H1 (cell line): ENCODE data around the gene FBXL16. TPM values are rescaled to one million over a fixed set of nuclear protein-coding genes. Genes with fewer than 3 reads are reported as not detected.

ENCODE experiments used
- CREB1 ChIP-seq: IDR thresholded peaks from 2 replicates; pipeline ENCODE4 v1.6.1; 2012; ENCODE audit warnings: inconsistent platforms
- NANOG ChIP-seq: IDR thresholded peaks from 2 replicates; pipeline ENCODE4 v1.6.1; 2011; ENCODE audit warnings: low read length, low read depth, mild to moderate bottlenecking, inconsistent platforms; ENCODE audit not compliant: insufficient read depth, poor library complexity, severe bottlenecking
- RAD21 ChIP-seq, 2 experiments: IDR thresholded peaks in 1 of 2; conservative IDR thresholded peaks in 1 of 2; 2 replicates each; pipeline ENCODE4 v1.6.1; 2011; ENCODE audit warnings: low read depth in 2 of 2, low read length in 2 of 2, improper control_type of control experiment in 1 of 2, inconsistent platforms in 1 of 2, mild to moderate bottlenecking in 1 of 2, moderate library complexity in 1 of 2
- RXRA ChIP-seq: IDR thresholded peaks from 2 replicates; pipeline ENCODE4 v1.6.1; 2011; ENCODE audit warnings: low read depth, mild to moderate bottlenecking, low read length, moderate library complexity; ENCODE audit not compliant: insufficient read depth
- SP4 ChIP-seq: IDR thresholded peaks from 2 replicates; pipeline ENCODE4 v1.6.1; 2012; ENCODE audit warnings: low read length, inconsistent platforms
- TAF1 ChIP-seq: IDR thresholded peaks from 2 replicates; pipeline ENCODE4 v1.6.1; 2011; ENCODE audit warnings: mild to moderate bottlenecking, low read depth, low read length
- polyA plus RNA-seq, 7 experiments: library from polyadenylated mRNA; depleted of rRNA in 3 of 7; stranded (reverse) in 5 of 7; unstranded in 2 of 7; fragments of >200 nt in 5 of 7; fragments of 200-250 nt in 2 of 7; gene quantifications; 1 replicate in 5 of 7; 2 replicates in 1 of 7; 4 replicates in 1 of 7; pipeline versions ENCODE4 v1.2.1 to v1.2.3, GENCODE V29; 2011 to 2013; ENCODE audit warnings: missing spikeins in 2 of 7, mixed read lengths in 2 of 7
- total RNA-seq: library from RNA; stranded (reverse); fragmentation: NEBNext Ultra II Directional; extraction: Animal tissue kit (Norgen Biotek cat#: 25700); gene quantifications from 2 replicates; pipeline ENCODE4 v1.2.1, GENCODE V29; 2021

Gene FBXL16
- total and polyA plus RNA-seq, 2 of the 8 experiments (the other 6 are each of a cell fraction or from before 2014, with no cell fraction given): 12.5 to 12.8 TPM

DNA sequence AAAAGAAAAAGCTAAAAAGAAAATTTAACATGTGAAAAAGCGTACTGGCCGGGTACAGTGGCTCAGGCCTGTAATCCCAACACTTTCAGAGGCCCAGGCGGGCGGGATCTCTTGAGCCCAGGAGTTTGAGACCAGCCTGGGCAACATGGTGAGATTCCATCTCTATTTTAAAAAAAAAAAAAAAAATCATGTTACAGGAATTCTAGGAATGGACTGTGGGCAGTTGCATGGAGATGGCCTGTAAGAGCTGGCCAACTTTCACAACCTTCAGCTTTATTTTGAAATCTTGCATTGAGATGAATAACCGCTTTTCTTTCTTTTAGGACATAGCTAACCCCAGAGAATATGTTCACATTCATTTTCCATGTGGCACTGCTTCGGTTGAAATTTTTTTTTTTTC lies 43.4 kb upstream of the FBXL16 start (continued):
- TF ChIP-seq RAD21 (IDR thresholded peaks at IDR 0.05 in 1 of 2, conservative IDR thresholded peaks at IDR 0.05 in 1 of 2; ENCODE audit: low read depth in 2 of 2, low read length in 2 of 2) (no peak), SP4 (no peak), TAF1 (no peak), NANOG (no peak), RXRA (no peak), CREB1 (no peak)
